K562 (cell line): ENCODE data around the gene MLXIPL. TPM values are rescaled to one million over a fixed set of nuclear protein-coding genes. Genes with fewer than 3 reads are reported as not detected.

Experiments
- FUS ChIP-seq: fragments of 200-400 bp; formaldehyde crosslinking; optimal IDR thresholded peaks from 2 replicates; pipeline ENCODE3; 2017; ENCODE audit warnings: low read depth, low read length
- HNRNPLL ChIP-seq: fragments of 200-400 bp; formaldehyde crosslinking; IDR thresholded peaks from 2 replicates; pipeline ENCODE4 v1.6.1; 2017; ENCODE audit warnings: low read length, low read depth, mild to moderate bottlenecking; ENCODE audit not compliant: poor library complexity, severe bottlenecking
- JUN ChIP-seq, 2 experiments: sonication (generic) in 1 of 2; formaldehyde crosslinking in 1 of 2; IDR thresholded peaks; 2 replicates each; pipeline versions ENCODE4 v1.6.1 to v1.8.0; 2012 to 2022; ENCODE audit warnings: borderline replicate concordance in 2 of 2, mild to moderate bottlenecking in 2 of 2, improper control_type of control experiment in 1 of 2, low read depth in 1 of 2, low read length in 1 of 2, missing genetic modification reagents in 1 of 2
- RBM17 ChIP-seq: fragments of 200-400 bp; formaldehyde crosslinking; IDR thresholded peaks from 2 replicates; pipeline ENCODE4 v1.6.1; 2017; ENCODE audit warnings: low read depth, mild to moderate bottlenecking, low read length, borderline replicate concordance
- ZFP1 ChIP-seq: fragments of 450-650 bp; formaldehyde crosslinking; IDR thresholded peaks from 2 replicates; pipeline ENCODE4 v1.4.0; 2020; ENCODE audit warnings: mild to moderate bottlenecking, mixed read lengths
- polyA plus RNA-seq, 8 experiments: library from polyadenylated mRNA; depleted of rRNA in 4 of 8; stranded (reverse) in 5 of 8; unstranded in 3 of 8; fragments of >200 nt; fragmentation: Nextera tagmentation in 2 of 8; fragmentation: Illumina TruSeq in 1 of 8; extraction: Ambion mirVana in 2 of 8; extraction: Trizol in 1 of 8; gene quantifications; 2 replicates each; pipeline versions ENCODE4 v1.2.1 to v1.2.3, GENCODE V29; 2011 to 2014; ENCODE audit warnings: inconsistent platforms in 1 of 8, missing spikeins in 1 of 8
- total RNA-seq, 7 experiments: library from RNA; depleted of rRNA in 6 of 7; stranded (reverse); fragments of >200 nt in 6 of 7; fragmentation: Illumina TruSeq in 2 of 7; extraction: Trizol in 2 of 7; gene quantifications; 2 replicates each; pipeline versions ENCODE4 v1.2.1 to v1.2.3, GENCODE V29; 2011 to 2021; ENCODE audit warnings: low replicate concordance in 1 of 7
- TF ChIP-seq, protein P1 (sequence below): fragments of 200-600 bp; sonication (generic); IDR thresholded peaks from one replicate; pipeline ENCODE4 v1.6.1; 2012; ENCODE audit warnings: mild to moderate bottlenecking, low read depth, low read length, inconsistent platforms

The MLXIPL gene
- total and polyA plus RNA-seq, 9 of the 15 experiments (the other 6 are each of a cell fraction or from before 2014, with no cell fraction given), result 0.11 to 18.4 (median 1.4) TPM

- TF ChIP-seq, protein P1, sequence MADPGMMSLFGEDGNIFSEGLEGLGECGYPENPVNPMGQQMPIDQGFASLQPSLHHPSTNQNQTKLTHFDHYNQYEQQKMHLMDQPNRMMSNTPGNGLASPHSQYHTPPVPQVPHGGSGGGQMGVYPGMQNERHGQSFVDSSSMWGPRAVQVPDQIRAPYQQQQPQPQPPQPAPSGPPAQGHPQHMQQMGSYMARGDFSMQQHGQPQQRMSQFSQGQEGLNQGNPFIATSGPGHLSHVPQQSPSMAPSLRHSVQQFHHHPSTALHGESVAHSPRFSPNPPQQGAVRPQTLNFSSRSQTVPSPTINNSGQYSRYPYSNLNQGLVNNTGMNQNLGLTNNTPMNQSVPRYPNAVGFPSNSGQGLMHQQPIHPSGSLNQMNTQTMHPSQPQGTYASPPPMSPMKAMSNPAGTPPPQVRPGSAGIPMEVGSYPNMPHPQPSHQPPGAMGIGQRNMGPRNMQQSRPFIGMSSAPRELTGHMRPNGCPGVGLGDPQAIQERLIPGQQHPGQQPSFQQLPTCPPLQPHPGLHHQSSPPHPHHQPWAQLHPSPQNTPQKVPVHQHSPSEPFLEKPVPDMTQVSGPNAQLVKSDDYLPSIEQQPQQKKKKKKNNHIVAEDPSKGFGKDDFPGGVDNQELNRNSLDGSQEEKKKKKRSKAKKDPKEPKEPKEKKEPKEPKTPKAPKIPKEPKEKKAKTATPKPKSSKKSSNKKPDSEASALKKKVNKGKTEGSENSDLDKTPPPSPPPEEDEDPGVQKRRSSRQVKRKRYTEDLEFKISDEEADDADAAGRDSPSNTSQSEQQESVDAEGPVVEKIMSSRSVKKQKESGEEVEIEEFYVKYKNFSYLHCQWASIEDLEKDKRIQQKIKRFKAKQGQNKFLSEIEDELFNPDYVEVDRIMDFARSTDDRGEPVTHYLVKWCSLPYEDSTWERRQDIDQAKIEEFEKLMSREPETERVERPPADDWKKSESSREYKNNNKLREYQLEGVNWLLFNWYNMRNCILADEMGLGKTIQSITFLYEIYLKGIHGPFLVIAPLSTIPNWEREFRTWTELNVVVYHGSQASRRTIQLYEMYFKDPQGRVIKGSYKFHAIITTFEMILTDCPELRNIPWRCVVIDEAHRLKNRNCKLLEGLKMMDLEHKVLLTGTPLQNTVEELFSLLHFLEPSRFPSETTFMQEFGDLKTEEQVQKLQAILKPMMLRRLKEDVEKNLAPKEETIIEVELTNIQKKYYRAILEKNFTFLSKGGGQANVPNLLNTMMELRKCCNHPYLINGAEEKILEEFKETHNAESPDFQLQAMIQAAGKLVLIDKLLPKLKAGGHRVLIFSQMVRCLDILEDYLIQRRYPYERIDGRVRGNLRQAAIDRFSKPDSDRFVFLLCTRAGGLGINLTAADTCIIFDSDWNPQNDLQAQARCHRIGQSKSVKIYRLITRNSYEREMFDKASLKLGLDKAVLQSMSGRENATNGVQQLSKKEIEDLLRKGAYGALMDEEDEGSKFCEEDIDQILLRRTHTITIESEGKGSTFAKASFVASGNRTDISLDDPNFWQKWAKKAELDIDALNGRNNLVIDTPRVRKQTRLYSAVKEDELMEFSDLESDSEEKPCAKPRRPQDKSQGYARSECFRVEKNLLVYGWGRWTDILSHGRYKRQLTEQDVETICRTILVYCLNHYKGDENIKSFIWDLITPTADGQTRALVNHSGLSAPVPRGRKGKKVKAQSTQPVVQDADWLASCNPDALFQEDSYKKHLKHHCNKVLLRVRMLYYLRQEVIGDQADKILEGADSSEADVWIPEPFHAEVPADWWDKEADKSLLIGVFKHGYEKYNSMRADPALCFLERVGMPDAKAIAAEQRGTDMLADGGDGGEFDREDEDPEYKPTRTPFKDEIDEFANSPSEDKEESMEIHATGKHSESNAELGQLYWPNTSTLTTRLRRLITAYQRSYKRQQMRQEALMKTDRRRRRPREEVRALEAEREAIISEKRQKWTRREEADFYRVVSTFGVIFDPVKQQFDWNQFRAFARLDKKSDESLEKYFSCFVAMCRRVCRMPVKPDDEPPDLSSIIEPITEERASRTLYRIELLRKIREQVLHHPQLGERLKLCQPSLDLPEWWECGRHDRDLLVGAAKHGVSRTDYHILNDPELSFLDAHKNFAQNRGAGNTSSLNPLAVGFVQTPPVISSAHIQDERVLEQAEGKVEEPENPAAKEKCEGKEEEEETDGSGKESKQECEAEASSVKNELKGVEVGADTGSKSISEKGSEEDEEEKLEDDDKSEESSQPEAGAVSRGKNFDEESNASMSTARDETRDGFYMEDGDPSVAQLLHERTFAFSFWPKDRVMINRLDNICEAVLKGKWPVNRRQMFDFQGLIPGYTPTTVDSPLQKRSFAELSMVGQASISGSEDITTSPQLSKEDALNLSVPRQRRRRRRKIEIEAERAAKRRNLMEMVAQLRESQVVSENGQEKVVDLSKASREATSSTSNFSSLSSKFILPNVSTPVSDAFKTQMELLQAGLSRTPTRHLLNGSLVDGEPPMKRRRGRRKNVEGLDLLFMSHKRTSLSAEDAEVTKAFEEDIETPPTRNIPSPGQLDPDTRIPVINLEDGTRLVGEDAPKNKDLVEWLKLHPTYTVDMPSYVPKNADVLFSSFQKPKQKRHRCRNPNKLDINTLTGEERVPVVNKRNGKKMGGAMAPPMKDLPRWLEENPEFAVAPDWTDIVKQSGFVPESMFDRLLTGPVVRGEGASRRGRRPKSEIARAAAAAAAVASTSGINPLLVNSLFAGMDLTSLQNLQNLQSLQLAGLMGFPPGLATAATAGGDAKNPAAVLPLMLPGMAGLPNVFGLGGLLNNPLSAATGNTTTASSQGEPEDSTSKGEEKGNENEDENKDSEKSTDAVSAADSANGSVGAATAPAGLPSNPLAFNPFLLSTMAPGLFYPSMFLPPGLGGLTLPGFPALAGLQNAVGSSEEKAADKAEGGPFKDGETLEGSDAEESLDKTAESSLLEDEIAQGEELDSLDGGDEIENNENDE, result no peak
- TF ChIP-seq JUN (IDR thresholded peaks at IDR 0.05; ENCODE audit: borderline replicate concordance, low read depth, low read length) (no peak), JUN (CRISPR knock-in tag; IDR thresholded peaks at IDR 0.05; ENCODE audit: borderline replicate concordance) (0 out of 2 replicates have a peak, but pooled peaks have one; percentile 63), RBM17 (no peak), FUS (no peak), HNRNPLL (no peak), ZFP1 (no peak)
Observed at GRCh38 chr7:73557397-73558257, 66.7 kb downstream of the MLXIPL start, which contains the start of gene BCL7B (continued).
